Measurements from ENCODE around the gene ZNF407.

Gene ZNF407

DNA sequence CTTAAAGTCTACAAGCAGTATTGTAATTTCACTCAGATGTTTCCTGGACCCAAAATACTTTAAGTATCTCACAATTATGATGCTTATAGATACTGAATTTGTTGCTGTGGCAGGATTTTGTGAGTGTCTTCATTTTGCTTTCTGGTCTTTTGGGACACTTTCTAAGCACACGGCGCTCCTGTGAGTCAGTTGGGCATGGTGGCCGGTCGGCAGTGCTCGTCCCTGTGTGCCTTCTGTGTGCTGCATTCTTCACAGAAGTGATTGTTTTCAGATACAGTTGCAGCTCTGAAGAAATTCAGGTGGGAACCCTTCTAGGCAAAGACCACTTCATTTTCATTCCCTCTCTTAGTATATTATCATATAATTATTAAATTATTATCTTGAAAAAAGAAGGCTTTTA lies 273.3 kb downstream of the ZNF407 start:
- no peak for DNase-seq (ENCODE audit: low read depth in 2 of 3, low spot score in 2 of 3)

DNA sequence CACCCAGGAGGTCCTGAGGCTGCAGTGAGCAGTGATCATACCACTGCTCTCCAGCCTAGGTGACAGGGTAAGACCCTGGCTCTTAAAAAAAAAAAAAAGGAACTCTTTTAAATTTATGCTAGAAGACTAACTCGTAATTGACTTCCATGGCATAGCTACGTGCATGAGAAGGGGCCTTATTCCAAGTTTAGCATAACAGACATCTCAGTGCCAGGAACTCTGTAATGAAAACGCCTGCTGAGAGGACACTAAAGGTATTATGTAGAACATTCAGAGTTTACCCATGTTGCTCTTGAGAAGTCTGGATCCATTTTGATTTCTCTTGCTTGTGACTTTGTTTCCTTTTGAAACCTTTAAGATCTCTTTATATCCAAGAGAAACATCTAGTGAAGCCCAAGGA lies 276.0 kb downstream of the ZNF407 start:
- DNase-seq (ENCODE audit: low read depth in 2 of 3, low spot score in 2 of 3) = no peak

DNA sequence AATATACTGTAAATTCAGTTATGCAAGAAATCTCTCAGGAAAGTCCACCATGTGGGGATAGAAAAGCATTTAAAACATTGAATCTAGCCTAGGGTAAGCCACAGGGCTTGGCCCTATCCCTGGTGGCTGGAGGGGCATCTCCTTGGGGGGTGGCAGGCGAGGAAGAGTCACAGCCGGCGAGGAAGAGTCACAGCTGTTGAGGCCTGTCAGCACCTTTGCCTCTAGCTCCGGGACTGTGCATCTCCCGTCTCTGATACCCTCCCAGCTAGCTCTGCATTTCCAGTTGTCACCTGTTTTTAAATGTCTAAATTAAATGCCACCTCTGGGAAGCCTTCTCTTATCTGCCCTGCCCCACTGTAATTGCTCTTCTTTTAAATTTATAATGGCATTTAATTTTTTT lies 276.7 kb downstream of the ZNF407 start:
- no peak for DNase-seq (ENCODE audit: low read depth in 2 of 3, low spot score in 2 of 3)

DNA sequence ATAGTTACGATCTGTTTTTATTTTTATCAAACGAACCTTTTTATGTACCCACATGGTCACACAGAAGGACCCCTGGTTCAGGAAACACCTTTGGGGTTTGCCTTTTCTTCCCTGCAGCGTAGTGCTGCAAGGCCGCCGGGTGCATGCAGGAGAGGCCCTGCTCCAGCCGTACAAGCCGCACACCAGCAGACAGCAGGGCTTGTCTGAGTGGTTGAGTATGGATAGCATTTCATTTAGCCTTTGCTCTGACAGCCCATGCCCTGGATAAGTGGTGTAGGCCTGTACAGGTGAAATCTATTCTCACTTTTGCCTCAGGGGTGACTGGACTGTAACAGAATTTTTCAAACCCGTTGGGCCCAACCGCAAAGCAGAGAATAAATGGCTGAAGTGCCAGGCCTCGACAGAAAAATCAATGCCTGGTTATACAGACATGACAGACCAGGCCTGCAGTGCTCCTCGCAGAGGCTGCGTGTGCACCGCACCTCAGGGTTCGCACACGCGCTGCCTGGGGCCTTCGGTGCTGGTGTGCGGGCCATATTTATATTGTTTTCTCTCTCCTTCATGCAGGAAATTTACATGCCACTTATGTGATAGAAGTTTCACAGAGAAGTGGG lies 279.1 kb downstream of the ZNF407 start:
- no peak for DNase-seq (ENCODE audit: low read depth in 2 of 3, low spot score in 2 of 3)

DNA sequence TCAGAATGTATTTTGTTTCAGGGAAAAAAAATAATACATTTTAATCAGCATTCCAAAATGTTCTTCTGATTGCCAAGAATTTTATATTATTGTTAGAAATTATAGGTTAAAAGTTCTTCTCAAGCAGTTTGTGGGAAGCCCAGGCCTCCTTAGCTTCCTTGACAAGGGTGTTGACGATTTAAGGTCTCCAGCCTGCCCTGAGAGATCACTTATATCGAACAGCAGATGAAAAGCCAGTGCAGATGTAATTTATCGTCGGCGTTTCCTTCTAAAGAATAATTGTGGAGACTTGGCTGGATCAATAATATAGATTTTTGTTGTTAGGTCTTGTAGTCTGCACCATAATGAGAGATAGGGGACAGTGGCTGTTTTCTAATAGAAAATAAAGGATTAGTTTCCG lies 280.6 kb downstream of the ZNF407 start:
- DNase-seq (ENCODE audit: low read depth in 2 of 3, low spot score in 2 of 3) = no peak

DNA sequence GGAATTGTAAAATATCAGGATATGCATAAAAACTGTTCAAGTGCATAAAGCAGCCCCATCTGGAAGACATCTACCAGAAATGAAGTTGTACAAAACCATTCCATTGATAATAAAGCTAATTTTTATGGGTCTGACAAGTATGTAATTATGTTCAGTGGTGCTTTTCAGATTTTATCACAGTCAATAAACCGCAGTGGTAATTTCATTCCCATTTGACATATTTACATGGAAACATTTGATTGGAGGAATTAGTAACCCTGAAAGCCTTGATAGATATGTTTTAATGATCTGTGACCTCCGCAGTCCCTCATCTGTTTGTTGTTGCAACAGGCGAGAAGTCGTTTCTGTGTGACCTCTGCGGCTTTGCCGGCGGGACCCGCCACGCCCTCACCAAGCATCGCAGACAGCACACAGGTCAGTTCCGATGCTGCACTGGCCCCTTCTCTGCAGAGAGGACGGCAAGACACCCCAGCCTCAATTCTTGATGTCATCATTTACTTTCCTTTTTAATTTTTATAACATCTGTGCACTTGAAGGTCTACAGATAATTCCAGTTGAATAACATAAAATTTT lies 283.1 kb downstream of the ZNF407 start:
- no peak for DNase-seq (ENCODE audit: low read depth in 2 of 3, low spot score in 2 of 3)

DNA sequence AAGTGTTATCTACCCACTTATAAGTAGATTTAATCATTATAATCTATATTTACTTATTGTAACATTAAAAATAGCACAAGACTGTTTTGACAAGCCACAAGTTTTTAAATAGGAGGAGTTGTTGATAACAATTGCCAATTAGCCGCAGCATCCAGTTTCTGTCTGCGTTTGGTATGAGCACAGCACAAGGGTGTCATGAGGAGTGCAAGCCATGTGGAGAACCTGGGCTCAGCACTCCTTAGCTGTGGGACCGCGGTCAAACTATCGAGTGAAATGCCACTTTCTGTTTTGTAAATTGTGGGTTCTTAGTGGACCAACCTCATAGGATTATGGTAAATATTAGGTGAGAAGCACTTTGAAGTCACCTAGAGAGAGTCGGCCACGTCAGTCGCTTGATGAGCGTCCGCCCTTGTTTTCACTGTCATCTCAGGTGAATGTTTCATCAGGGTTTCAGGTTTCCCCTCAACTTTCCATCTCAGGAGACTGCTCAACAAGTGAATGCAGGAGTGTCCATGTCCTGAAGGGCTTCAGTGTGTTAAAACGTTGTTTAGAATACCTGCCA lies 294.5 kb downstream of the ZNF407 start:
- DNase-seq (ENCODE audit: low read depth in 2 of 3, low spot score in 2 of 3) = no peak

DNA sequence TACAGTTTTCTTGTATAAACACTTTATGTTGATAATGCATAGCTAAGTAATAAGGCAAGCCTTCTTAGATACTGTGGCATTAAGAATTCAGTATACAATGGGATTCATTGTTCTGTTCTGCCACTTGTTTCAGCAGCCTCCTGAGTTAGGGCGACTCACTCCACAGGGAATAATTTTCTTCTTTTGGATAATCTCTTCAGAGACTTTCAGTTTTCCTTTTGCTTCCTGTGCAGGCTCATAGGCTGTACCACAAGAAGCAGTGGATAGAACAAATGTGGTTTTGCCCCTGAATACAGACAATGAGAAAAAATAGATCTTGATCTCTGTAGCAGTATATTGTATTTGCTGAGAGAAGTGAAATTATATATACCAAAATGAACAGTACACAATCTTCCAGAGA lies 298.0 kb downstream of the ZNF407 start:
- no peak for DNase-seq (ENCODE audit: low read depth in 2 of 3, low spot score in 2 of 3)

DNA sequence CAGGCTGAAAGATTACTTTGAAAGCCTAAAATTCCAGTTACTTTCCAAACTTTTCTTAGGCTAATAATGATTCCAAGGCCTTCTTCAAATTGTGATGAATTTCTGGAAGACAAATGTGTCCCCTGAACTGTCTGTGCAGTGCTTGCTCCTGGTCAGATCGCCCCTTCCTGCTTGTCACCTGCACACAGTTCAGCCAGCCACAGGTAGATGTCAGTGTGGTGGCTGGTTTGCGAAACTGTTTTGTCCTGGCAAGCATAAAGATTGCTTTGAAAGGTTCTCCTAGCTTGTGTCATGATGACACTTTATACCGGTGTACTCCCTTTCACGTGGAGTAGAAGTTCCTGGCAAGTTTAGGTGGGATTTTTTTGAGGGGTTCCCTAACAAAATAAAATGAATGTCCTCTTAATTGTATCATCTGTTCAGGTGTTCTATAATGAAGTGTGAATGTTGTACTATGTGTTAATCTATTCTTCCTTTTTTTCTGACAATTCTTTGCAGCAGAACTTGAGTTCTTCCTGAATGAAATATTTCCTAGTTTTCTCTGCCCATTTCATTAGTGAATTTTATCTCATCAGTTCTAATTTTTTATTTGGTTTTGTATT lies 298.8 kb downstream of the ZNF407 start:
- DNase-seq (ENCODE audit: low read depth in 2 of 3, low spot score in 2 of 3) = no peak

DNA sequence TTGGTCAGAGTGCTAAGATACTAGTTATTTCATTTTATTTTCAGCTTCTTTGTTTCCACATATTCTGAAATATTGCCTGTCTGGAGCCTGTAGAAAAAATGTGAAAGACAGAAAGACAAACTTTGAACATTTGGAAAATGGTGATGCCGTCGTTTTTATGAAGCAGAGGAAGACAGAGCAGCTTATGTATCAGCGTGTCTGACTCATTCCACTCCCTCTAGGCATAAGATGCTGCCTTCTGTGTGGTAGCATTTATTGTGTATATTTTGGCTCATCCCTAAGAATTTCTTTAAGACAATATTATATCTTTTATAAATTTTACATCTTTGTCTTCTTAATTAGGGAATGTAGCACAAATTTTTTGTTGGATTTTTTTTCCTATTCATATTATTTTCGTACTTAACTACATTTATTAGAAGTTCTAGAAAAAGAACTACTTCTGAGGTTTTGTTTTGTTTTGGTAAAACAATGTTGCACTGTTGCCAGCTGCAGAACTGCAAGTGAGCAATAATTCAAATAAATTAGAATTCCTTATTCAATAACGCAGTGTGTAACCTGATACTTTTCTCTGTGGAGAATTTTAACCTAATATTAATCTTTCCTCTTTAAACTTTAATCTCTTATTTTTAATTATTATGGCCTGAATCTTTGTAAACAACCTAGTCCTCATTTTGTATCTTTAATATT lies 300.4 kb downstream of the ZNF407 start:
- no peak for DNase-seq (ENCODE audit: low read depth in 2 of 3, low spot score in 2 of 3)

DNA sequence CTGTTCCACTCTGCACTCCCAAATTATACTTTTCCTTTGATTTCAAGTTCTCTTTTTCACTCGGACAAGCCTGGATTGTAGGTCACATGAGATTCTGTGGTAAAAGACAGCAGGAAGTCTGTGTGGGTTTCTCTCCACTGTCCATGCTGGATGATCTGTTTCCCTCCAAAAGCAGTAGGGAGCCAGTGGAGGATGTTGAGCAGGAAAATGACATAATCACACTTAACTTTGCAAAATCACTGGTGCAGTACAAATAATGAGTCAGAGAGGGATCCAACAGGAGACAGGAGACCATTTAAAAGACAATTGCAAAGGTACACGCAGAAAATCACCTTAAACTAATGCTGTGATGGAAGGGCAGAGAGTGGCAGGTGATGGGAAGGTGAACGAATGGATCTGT lies 301.3 kb downstream of the ZNF407 start:
- DNase-seq (ENCODE audit: low read depth in 2 of 3, low spot score in 2 of 3) = no peak

DNA sequence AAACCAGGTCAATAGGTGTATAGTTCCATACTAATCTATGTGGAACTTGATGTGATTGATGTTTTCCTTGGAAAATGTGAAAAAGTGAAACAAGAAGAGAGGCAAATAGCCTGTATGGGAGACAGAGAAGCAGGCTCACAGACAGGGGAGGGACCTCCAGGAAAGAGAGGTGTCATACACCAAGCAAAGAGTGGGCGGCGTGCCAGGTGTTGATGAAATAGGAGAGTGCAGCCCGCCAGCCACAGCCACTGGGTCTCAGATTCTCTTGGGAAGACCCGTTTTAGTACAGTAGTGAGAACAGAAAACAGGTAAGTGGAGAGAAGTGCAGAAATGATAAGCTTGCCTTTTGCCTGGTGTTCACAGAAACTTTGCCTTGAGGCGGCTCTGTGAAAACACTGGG lies 301.9 kb downstream of the ZNF407 start:
- no peak for DNase-seq (ENCODE audit: low read depth in 2 of 3, low spot score in 2 of 3)

DNA sequence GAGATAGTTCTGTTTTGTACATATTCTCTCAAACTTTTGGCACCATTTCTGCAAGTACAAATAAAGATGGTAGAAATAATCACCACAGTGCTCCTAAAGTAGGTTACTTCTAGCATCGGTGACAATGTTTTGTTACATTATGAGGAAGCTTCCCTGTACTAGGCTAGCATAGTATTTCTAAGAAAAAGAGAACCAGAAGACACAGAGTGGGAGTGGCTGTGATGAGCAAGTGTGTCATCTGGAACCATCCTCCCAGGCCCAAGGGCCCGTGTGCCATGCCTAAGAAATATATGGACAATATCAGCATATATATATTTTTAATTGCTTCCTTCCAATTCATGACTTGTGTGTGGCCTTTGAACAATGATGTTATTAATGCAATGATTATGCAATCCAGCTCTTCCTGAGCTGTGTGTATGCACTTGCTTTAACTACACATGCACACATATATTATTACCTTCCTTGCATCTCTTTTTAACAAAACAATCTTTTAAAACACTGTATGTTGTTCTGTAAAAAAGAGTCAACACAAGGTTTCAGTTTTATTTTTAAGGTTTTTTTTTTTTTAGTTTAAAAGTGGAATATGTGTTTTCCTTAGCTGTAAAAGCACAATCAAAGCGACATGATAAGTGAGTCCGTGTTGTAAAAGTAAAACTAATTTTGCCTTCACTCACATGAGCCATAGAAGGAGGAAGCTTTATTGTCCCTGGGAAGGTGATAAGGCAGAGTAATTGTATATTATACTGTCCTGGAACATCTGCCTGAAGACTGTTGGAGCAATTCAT lies 303.9 kb downstream of the ZNF407 start:
- no peak for DNase-seq (ENCODE audit: low read depth in 2 of 3, low spot score in 2 of 3)

DNA sequence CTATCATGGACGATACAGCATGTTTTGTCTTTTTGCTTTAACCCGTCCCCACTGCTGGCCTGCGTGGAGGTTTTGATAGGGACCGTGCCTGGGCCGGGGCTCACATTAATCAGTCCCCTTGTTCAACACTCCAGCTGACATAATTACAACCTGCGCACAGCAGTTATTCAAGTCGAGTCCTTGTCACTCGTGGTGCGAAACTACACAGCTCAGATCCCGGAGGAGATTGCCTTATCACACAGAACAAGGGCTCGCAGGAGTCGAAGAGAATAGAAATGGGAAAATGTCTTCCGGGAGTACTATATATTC lies 304.4 kb downstream of the ZNF407 start:
- no peak for DNase-seq (ENCODE audit: low read depth in 2 of 3, low spot score in 2 of 3)

DNA sequence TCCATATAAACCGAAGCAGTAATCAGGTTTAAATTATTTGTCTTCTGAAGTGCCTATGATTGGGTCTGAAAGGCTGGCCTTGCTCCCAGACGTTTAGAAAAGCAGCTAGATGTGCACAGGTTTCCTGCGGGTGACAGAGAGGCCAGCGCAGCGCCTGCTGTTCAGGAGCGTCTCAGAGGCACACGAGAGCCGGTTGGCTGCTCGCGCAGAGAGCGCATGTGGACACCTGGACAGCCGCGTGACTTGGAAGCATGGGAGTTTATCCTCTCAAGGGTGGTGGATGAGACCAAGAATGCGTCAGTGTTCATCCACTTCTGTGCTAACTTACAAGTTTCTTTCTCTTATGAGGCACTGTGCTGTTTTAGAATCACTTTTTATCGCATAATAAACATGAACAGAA lies 307.6 kb downstream of the ZNF407 start:
- DNase-seq (ENCODE audit: low read depth in 2 of 3, low spot score in 2 of 3) = no peak

DNA sequence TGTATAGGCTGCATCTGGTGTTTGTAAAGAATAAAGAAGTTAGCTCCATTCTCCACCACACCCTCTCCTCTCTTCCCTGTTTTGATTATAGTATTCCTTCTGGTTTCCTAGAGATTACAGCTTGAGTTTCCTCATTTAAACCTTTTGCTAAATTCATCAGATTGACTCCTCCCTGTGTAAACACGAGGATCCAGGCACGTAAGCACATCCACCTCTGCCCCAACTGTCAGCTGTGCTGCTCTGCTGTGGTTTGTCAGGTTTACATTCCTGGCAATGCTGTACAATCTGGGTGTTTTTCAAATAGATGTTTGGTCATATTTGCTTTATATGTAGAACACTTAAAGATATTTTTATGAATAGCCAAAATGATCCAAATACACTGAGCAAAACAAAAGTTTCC lies 308.5 kb downstream of the ZNF407 start:
- no peak for DNase-seq (ENCODE audit: low read depth in 2 of 3, low spot score in 2 of 3)

DNA sequence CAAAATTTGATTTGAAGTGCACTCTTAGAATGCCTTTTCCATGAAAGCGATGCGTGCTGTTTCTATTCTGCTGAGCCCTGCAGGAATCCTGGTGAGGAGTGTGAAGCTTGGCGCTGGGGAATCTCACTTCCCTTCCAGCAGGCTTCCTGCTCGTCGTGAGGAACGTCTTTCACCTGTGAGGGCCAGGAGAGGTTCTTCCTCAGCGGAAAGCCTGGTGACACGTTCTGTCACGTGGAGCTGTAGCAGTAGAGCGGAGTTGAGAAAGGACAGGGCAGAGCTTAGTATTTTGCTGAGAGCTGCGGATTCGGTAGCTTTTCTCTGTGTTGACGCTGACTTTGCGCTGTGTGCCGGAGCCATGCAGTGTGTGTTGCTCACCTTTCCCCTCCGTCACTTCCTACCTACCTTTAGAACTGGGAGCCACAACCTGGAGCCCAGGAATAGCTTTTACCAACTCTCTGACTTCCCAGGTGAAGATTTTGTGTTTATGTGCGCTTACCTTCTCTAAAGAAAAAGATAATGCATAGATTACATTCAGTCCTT lies 316.5 kb downstream of the ZNF407 start:
- no peak for DNase-seq (ENCODE audit: low read depth in 2 of 3, low spot score in 2 of 3)

DNA sequence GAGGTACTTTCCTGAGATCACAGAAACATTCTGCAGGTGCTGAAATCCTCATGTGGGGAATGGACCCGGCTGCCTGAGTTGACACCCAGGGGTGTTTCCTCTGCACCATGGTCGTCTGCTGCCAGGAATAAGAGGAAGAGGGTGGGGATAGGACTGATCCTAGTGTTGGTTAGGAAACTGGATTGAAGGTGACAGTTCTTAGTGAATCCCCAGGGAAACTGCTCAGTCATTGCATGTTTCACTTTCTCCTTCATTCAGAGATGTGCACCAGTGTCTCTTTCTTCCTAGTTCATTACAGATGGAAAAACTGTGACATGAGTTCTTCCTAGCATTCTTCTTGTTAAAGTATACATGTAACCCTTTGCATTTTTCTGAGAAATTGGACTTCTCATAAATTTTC lies 317.0 kb downstream of the ZNF407 start:
- DNase-seq (ENCODE audit: low read depth in 2 of 3, low spot score in 2 of 3) = no peak

DNA sequence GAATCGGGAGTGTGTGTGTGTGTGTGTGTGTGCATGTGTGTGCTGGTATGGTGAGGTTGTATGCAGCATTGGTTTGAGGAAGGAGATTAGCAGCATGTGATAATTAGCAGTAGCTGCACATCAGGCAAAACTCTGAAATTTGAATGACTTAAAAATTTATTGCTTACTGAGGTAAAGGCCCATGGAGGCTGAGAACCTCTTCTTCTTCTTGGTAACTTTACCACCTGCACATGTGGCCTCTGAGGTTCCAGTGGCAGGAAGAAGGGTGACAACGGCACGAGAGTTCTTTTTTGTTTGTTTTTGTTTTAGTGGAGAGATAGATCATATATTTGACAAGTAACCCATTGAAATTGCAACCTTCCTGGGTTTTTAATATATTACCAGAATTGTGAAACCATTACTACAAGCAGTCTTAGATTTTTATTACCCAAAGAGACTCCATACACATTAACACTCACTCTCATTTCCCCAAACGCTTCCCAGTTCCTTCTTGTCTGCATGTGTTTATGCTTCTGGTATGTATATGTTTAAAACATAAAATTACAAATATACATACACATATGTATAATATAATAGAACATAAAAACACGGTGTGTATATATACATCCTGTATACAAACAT lies 319.2 kb downstream of the ZNF407 start:
- no peak for DNase-seq (ENCODE audit: low read depth in 2 of 3, low spot score in 2 of 3)

DNA sequence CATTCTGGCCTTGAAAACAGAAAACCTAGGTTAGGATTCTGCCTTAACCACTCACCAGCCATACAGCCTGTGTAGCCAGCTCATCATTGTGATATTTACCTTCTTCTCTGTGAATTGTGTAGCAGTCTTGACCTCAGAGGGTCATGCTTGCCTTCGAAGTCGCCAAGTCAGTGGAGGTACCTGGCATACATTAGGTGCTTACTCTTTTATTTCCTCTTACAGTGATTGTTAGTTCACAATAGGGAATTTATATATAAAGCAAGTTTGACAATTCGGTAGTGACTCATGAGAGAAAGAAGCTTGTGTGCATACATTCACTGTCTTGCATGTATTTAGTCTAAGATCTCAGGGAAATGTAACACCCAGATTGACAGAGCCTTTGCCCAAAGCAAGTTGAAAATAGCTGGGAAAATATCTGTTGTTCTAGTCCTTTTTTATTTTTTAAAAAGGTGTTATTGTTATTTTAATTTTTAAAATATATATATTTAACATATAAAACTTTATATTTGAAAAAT lies 320.7 kb downstream of the ZNF407 start:
- no peak for DNase-seq (ENCODE audit: low read depth in 2 of 3, low spot score in 2 of 3)

Data from activated CD8-positive, alpha-beta memory T cell treated with anti-CD3 and anti-CD28 coated beads for 48 hours (primary cell).